Islet precursor cell (in vitro differentiated cells): ENCODE measurements around the gene PKNOX2.
A peak's percentile ranks its signal among the peaks of the same experiment; 100 is the strongest.

Source experiments
- DNase-seq: peaks from one replicate; pipeline ENCODE4 v3.0.0-alpha.2; 2018

PKNOX2 gene

DNA sequence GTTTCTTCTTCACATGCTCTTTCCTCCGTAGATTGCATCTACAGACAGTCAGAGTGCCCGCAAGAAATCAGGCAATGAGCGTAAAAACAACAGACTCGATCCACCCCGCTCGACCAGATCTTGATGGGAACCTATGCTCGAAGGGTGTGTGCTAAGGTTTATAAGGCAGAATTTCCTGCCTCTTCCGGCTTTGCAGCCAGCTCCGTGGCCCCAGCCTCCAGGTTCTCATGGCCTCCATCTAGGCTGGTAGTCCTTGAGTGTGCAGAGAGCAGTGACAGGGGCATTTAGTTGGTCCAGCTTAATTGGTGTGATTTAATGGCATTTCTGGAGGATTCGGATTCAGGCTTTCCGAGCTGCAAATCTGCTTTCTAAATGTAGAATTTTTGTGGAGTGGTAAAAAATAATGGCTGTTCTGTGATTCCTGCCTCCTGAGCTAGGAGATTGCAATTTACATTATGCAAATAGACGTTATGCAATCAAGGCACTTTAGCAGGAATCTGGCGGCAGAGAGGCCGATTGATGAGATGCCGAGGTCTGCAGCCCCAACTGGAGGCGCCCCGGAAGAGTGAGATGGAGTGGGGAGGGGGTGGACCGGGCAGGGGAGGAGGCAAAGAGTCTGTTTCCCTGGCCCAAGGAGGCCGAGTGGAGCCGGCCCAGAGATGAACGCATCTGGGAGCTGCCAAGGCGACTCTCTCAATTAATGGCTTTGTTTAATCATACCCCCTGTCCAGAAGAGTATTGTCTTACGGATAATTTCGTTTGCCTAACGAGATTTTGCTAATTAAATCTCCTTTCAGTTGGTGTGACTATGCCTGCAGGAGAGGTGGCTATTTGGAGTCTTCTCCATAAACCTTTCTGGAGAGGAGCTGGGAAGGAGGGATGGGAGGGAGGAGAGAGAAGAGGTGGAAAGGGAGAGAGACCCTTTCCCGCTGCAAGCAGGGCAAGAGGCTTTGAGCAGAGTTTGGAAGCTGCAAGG lies 75.3 kb downstream of the PKNOX2 start:
- DNase-seq = no peak

DNA sequence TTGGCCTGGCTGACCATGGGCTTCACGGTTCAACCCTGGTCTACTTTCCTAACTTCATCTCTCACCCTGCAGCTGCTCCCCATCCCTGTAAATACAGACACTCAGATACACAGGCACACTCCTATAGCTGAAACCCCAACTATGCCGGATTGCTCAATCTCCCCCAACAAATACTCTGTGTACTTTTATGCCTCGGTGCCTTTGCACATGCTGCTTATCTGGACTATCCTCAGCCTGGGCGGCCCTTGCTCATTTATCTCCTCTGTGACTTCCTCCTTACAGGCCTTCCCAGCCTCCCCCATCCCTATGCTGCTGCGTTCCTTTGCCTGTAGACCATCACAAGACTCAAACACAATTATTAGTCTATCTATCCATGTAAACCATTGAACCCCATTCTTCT lies 76.6 kb downstream of the PKNOX2 start:
- DNase-seq = no peak

DNA sequence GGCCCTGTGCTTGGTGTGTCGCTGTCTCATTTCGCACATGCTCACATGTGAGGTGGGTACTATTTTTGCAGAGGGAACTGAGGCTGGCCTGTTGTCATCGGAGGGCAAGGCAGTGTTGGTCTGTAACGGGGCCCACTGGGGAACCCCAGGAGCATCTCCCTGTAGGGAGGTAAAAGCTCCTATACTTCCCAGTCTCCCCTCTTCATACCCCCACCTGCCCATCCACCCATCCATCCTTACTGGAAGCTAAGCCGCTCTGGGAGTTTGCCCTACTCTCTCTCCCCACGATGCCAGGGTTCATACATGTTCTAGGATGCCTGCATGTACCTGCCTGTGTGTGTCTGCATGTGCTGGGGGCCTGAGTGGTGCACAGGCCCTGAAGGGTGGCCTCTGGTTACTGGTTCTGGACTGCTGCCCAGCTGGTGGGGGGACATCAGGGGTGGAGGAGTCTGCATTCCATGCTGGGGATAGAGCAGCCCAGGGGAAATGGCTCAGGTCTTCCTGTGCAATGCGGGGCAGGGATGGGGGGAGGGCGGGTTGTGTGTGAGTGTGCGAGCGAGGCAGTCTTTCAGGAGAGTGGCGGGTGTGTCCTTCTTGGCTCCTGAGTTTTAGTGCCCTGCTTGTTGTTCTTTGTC lies 77.7 kb downstream of the PKNOX2 start:
- DNase-seq = no peak

GRCh38 chr11:125244166-125244565 lies 79.6 kb downstream of the PKNOX2 start:
- no peak for DNase-seq

DNA sequence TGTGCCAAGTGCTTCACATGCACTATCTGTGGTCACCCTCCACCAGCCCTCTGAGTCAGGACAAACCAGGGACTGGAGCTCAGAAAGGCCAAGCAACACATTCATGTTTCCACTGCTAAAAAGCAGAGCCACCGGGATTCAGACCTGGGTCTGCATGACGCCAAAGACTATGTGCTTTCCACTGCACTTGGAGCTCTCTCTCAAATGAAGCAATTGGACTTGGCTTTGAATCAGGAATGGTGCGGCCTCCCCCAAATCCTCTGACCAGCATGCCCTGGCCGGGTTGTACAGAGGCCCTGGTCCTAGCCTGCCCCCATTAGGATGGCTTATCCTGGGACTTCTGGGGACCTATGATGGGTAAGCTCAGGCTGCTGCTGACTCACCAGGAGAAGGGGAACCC lies 80.7 kb downstream of the PKNOX2 start:
- no peak for DNase-seq

- DNase-seq = peak; percentile 49
Measured at GRCh38 chr11:125247431-125247830, 82.9 kb downstream of the PKNOX2 start.

GRCh38 chr11:125250318-125251213 lies 86.0 kb downstream of the PKNOX2 start:
- DNase-seq = peak; percentile 54

GRCh38 chr11:125251214-125251545 lies 86.6 kb downstream of the PKNOX2 start:
- DNase-seq = no peak

DNA sequence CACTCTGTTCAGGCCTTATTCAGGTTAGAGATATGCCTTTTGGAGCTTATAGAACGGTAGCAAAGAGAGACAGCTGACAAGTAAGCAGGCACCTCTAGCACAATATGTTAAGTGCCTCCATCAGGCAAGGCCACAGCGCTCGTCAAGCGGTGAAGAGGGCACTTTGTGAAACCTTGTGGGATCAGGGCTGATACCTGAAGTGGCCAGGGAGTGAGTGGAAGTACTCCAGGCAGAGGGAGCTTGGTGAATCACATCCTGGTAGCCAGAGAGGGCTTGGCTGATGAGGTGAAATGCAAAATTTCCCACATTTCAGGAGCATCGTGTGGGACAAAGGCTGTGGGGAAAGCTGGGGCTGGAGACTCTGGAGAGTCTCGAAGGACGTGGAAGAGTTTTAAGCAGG lies 87.4 kb downstream of the PKNOX2 start:
- DNase-seq = peak; percentile 61

GRCh38 chr11:125253289-125253688 lies 88.7 kb downstream of the PKNOX2 start:
- DNase-seq = peak; percentile 46

DNA sequence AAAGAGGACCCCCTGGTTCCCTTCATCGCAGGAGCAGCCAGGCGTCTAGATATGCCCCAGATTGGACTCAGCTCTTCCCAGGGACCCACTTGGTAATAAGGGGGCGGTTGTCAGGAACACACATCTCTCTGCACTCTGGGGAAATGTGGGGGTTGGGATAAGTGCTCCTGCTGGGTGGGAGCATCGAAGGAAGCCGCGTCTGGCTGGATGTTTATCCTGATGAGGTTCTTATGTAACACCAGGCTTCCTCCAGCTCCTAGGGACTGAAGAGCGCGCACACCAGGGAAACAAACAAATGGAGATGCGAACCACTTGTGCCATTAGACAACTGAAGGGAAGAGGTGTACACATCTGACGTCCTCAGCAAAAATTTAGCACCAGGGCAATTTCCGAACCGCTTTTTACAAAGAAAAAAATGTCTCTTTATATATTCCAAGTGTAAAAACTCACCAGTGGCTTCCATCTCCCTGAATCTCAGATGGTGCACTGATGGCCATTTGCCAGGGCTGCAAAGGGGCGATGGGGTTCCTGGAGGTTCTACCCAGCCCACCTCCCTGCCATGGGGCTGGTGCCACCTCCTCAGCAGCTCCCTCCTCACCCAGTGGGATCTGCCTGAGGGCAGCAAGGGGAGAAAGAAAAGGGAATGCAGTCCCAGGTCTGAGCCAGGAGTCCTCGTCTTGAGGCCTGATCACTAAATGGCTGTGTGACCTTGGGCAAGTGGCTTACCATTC lies 89.4 kb downstream of the PKNOX2 start:
- no peak for DNase-seq

DNA sequence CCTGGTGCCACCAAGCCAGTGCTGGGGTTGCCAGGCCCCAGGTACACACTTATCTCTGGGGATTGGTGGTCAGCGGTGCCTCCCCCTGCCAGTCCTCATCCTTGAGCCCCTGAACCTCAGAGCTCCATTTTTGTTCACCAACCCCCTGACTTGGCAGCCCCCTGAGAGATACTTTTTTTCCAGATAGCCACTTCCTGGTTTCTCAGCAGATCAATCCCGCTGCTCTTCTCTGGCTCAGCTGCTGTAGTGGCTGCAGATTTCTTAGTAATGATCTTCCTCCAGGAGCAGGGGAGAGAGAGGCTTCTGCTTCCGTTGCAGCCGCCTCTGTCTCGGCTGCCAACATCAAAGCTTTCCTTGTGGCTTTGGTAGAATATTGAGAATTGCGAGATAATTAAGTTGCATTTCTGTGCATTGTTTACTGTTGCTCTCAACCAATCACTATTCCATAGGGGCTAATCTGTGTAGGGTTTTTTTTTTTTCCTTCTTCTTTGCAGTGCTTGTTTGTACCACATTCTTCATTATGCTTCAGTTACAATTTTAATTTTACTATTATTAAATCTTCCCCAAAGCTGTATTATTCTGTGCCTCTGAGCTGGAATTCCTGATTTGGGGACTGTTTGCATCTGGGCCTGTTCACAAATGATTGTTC lies 92.1 kb downstream of the PKNOX2 start:
- DNase-seq = peak; percentile 51

DNA sequence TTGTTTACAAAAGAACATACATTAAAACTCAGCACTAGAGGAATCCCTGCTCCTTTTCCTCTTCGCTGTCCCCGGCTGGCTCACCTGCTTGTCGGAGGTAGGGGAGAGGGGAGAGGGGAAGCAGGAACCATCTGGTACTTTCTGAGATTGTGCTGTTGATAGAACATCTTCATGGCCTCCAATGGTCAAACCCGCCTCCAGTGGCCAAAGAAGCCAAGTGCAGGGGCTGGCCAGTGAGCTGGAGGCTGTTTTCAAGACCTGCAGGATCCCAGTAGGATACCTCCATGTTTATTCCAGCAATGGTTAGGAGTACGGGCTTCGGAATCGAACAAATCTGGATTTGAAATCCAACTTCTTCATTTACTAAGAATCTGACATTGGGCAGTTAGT lies 92.6 kb downstream of the PKNOX2 start:
- DNase-seq = peak; percentile 77

DNA sequence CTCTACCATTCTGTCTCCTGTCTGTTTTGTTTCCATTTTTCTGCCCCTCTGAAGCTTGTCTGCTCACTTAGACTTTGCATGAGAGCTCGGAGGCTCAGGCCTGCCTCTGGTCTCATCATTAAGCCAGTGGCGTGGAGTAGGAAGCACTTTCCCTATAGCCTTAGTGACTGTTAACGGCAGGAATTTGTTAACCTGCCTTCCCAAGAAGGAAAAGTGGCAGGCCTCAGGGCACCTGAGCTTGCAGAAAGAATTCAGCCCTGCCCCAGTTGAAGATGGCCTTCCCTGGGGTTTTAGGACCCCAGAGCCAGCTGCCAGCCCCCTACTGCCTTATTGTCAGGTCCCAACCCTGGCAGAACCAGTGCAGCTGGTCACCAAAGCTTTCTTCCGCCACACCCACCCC lies 93.2 kb downstream of the PKNOX2 start:
- peak; percentile 71 for DNase-seq

DNA sequence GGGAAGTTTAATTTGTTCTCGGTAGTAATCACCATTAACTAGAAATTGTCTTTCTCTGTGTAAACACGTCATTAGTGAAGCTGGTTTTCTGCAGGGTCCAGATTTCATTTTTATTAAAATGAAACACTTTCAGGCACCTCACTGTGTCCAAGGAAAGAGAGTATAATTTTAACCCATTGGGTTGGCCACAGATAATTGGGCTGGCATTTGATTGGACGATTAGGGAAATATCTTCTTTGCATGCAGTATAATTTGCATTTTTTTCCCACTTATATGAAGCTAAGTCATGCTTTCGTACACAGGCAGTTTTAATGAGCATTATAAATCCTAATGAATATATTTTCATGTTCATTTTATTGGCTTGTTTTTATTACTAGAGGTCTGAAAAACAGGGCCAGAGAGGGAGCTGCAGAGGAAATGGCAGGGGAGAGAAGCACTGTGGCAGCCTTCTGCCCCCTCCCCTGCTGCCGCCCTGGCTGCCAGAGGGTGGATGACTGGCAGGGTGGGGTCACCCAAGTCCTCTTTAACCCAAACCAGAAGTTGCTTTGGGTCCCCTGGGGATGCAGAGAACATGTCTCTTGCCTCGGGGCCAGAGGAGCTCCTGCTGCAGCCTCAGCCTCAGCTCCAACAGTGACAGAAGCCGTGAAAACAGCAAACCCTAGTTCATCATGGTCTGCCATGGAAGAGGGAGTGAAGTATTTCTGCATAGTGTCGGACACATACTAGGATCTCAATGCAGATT lies 93.9 kb downstream of the PKNOX2 start:
- peak; percentile 52 for DNase-seq

GRCh38 chr11:125261588-125261987 lies 97.0 kb downstream of the PKNOX2 start:
- no peak for DNase-seq

DNA sequence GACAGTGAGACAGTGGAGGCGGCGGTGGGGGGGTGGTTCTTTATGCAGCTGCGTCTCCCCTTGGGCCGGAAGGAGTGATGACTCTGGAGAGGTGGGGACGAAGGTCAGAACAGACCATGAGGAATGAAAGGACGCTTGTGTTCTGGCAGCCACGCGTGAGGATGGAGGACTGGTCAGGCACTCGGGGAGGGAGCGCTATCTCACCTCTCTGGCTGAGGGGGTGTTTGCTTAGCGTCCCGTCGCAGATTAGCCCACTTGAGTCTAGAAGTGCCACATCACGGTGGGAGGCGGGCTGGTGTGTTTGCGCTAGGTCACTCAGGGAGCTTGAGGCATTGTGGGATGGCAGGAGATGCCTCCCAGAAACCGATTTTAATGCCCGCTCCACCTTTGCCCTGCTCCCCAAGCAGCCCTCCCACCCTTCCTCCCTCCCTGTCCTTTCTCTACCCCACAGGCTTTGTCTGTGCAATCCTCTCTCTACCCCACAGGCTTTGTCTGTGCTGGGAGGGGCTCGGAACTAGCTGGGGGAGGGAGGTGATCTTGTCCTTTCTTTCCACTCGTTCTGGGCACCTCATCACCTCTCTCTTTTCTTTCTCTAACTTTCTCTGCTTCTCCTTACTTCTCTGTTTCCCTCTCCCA lies 97.8 kb downstream of the PKNOX2 start:
- peak; percentile 77 for DNase-seq

DNA sequence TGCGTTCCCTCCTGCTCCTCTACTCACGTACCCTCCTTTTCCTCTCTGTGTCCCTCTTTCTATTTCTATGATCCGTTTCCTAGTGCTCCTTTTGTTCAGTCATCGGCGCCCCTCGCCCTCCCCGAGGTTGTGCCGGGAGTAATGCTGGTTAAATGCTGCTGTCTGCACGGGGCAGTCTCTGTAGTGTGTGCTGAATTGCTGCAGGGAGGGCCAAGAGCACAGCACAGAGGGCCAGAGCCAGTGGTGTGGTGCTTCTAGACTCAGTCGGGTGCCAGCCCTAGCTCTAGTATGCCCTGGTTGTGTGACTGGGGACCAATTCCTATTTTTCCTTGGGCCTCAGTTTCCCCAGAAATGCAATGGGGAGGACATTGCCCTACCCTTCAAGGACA lies 98.3 kb downstream of the PKNOX2 start:
- DNase-seq = peak; percentile 85

GRCh38 chr11:125263268-125263790 lies 98.8 kb downstream of the PKNOX2 start:
- DNase-seq = peak; percentile 100
